Measurements from ENCODE around the gene ORC1. TPM values are rescaled to one million over a fixed set of nuclear protein-coding genes. Genes with fewer than 3 reads are reported as not detected.

ORC1 gene
- total RNA-seq, 1 experiment from 2014 or later: 21.2 TPM

DNA sequence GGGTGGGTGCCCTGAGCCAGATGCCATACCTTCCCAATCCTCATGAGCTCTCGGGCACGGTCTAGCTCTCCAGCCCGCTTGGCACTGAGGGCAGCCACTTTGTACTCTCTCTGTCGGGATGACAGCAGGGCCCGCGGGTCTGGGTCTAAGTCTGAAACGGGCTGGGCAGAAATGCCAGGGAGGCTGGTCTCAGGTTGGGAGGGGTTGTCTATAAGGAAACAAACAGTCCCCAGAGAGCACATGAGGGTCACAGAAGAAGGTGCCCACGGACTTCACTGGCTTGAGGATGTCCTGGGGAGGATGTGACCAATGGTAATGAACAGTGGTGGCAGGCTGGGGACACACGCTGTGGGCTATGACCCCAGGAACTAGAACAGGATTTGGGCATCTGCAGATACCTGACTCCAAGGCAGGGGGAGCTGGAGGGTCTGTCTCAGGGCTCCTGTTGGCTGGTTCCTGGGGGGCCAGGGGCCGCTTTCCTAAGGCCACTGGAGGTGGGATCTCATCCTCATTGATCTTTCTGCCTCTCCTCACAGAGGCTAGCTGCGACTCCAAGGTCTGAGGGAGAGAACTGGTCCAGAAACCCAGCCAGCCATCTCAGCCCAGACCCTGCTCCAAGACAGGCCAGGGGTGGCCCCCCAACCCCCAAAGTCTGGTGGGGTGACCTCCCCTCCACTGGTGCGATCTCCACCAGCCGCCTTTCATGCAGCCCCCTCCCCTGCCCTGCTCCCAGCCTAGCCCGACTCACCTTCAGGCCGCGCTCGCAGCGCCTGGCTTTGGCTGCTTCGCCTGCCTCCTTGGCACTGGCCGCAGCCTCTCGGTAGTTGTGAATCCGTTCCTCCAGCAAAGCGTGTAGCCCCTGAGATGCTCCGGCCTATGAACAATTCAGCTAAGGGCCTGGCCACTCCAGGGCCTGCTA lies 44.3 kb downstream of the ORC1 start:
- ChIA-PET POLR2A (ENCODE audit: unreplicated experiment) (no interaction called here), CTCF (no interaction called here)
- Histone ChIP-seq H2AFZ (no peak overlapping the region), H3K4me2 (no peak overlapping the region), H3K36me3 (ENCODE audit: low read depth) (peaks cover 8% of the 10 kb centered on the region; the same call in 1 of the 2 replicates), H3K4me3 (no peak overlapping the region), H3K27me3 (ENCODE audit: insufficient read depth, low read depth) (no peaks in the 10 kb centered on the region), H3K27ac (no peak overlapping the region), H3K9me2 (ENCODE audit: insufficient read depth) (no peaks in the 10 kb centered on the region), H3K9me3 (ENCODE audit: insufficient read depth, low read depth) (no peaks in the 10 kb centered on the region), H4K20me1 (ENCODE audit: insufficient read depth) (no peaks in the 10 kb centered on the region), H3K79me2 (ENCODE audit: low read depth) (peaks cover 12% of the 10 kb centered on the region), H3F3A (ENCODE audit: insufficient read depth, low read depth) (peaks cover under 1% of the 10 kb centered on the region; the same call in 1 of the 2 replicates), H3K4me1 (replicated peaks; ENCODE audit: insufficient read depth) (peaks cover 6% of the 10 kb centered on the region)
- TF ChIP-seq, protein P1, sequence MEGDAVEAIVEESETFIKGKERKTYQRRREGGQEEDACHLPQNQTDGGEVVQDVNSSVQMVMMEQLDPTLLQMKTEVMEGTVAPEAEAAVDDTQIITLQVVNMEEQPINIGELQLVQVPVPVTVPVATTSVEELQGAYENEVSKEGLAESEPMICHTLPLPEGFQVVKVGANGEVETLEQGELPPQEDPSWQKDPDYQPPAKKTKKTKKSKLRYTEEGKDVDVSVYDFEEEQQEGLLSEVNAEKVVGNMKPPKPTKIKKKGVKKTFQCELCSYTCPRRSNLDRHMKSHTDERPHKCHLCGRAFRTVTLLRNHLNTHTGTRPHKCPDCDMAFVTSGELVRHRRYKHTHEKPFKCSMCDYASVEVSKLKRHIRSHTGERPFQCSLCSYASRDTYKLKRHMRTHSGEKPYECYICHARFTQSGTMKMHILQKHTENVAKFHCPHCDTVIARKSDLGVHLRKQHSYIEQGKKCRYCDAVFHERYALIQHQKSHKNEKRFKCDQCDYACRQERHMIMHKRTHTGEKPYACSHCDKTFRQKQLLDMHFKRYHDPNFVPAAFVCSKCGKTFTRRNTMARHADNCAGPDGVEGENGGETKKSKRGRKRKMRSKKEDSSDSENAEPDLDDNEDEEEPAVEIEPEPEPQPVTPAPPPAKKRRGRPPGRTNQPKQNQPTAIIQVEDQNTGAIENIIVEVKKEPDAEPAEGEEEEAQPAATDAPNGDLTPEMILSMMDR (conservative IDR thresholded peaks at IDR 0.05): no peak
- TF ChIP-seq EZH2 (IDR thresholded peaks at IDR 0.05; ENCODE audit: low read depth): no peak
- intact Hi-C loops (cut with micrococcal nuclease; ENCODE audit: unreplicated experiment): no loop called here
- no peak for DNase-seq
- no TSS peak for BruUV-seq (replicated peaks)

DNA sequence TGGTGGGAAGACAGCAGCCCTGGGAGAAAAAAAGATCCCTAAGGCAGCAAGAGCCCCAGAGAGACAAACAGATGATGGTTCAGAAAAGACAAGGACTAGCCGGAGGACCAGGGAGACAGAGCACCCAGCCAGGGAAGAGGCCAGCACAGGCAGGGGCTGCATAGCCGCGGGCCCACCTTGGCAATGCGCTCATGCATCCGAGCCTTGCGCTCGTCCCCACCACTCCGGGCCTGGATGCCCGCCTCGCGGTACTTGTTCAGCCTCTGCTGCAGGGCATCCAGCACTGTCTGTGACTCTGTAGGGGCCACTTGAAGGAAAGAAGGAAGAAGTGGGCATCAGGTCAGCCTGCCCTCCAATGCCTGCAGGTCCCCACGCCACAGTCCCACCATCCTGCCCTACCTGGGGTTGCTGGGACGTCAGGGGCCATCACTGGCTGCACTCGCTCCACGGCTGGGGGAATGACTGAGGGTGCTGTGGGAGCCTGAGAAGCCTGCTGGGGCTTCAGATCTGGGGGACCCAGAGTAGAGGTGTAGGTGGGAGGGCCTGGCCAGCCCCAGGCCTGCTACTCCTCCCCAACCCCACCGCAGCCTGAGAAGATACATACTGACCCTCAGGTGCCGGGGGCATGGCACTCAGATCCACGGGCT lies 45.2 kb downstream of the ORC1 start:
- H3K4me2 ChIP-seq: no peak overlapping the region
- CTCF ChIA-PET: no interaction called here
- no peaks in the 10 kb centered on the region for H4K20me1 ChIP-seq (ENCODE audit: insufficient read depth)
- H3K4me1 ChIP-seq (replicated peaks; ENCODE audit: insufficient read depth): no peaks in the 10 kb centered on the region
- H3K9me3 ChIP-seq (ENCODE audit: insufficient read depth, low read depth): no peaks in the 10 kb centered on the region
- H3F3A ChIP-seq (ENCODE audit: insufficient read depth, low read depth): no peaks in the 10 kb centered on the region
- no peak overlapping the region for H3K4me3 ChIP-seq
- POLR2A ChIA-PET (ENCODE audit: unreplicated experiment): no interaction called here
- H3K27ac ChIP-seq: no peak overlapping the region
- no TSS peak for BruUV-seq (replicated peaks)
- intact Hi-C loops (cut with micrococcal nuclease; ENCODE audit: unreplicated experiment): no loop called here
- H2AFZ ChIP-seq: no peak overlapping the region
- peaks cover 2% of the 10 kb centered on the region; the same call in 1 of the 2 replicates for H3K79me2 ChIP-seq (ENCODE audit: low read depth)
- no peaks in the 10 kb centered on the region for H3K9me2 ChIP-seq (ENCODE audit: insufficient read depth)
- H3K27me3 ChIP-seq (ENCODE audit: insufficient read depth, low read depth): no peaks in the 10 kb centered on the region
- TF ChIP-seq, protein P1 (conservative IDR thresholded peaks at IDR 0.05): no peak
- no peak for TF ChIP-seq EZH2 (IDR thresholded peaks at IDR 0.05; ENCODE audit: low read depth)
- DNase-seq: no peak
- H3K36me3 ChIP-seq (ENCODE audit: low read depth): peaks cover 8% of the 10 kb centered on the region; the same call in 1 of the 2 replicates

DNA sequence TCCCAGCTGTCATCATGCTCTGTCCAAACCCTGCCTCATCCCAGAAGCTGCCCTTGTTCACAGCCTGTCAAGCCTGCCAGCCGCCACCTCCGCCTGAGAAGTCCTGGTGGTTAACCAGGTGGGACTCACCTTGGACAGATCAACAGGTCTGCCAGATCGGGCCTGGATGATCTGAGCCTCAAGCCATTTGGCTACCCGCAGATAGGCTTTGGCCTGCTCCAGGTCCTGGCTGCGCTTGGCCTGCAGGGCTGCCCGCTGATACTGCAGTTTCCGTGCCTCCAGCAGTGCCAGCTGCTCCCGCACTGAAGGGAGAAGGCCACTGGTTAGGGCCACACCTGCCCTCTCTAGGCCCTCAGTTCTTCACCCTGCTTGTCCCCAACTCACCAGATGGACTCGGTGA lies 46.8 kb downstream of the ORC1 start:
- POLR2A ChIA-PET (ENCODE audit: unreplicated experiment): no interaction called here
- H3K27me3 ChIP-seq (ENCODE audit: insufficient read depth, low read depth): no peaks in the 10 kb centered on the region
- no peaks in the 10 kb centered on the region for H3K79me2 ChIP-seq (ENCODE audit: low read depth)
- DNase-seq: no peak
- no peak overlapping the region for H3K27ac ChIP-seq
- no peak for TF ChIP-seq EZH2 (IDR thresholded peaks at IDR 0.05; ENCODE audit: low read depth)
- TF ChIP-seq, protein P1 (conservative IDR thresholded peaks at IDR 0.05): no peak
- CTCF ChIA-PET: no interaction called here
- no peaks in the 10 kb centered on the region for H3K9me2 ChIP-seq (ENCODE audit: insufficient read depth)
- no peaks in the 10 kb centered on the region for H3K9me3 ChIP-seq (ENCODE audit: insufficient read depth, low read depth)
- H3K4me3 ChIP-seq: no peak overlapping the region
- no peak overlapping the region for H2AFZ ChIP-seq
- intact Hi-C loops (cut with micrococcal nuclease; ENCODE audit: unreplicated experiment): no loop called here
- H3F3A ChIP-seq (ENCODE audit: insufficient read depth, low read depth): no peaks in the 10 kb centered on the region
- peaks cover 11% of the 10 kb centered on the region; the same call in 1 of the 2 replicates for H3K36me3 ChIP-seq (ENCODE audit: low read depth)
- H3K4me1 ChIP-seq (replicated peaks; ENCODE audit: insufficient read depth): no peaks in the 10 kb centered on the region
- BruUV-seq (replicated peaks): no TSS peak
- H4K20me1 ChIP-seq (ENCODE audit: insufficient read depth): no peaks in the 10 kb centered on the region
- H3K4me2 ChIP-seq: no peak overlapping the region
